H9 (cell line): ENCODE measurements around the gene TRPV6. TPM values are rescaled to one million over a fixed set of nuclear protein-coding genes. Genes with fewer than 3 reads are reported as not detected.

Experiments
- DNase-seq: peaks from one replicate; pipeline ENCODE4 v3.0.0-alpha.2; 2017
- H2AFZ ChIP-seq: one replicate; pipeline ENCODE4 v1.6.1; 2013; ENCODE audit warnings: mild to moderate bottlenecking, low read length, control low read depth, moderate library complexity
- H2AK5ac ChIP-seq: 2 replicates; pipeline ENCODE4 v1.6.1; 2013; ENCODE audit warnings: low read length, control low read depth, mixed read lengths; ENCODE audit not compliant: insufficient read length
- H2BK120ac ChIP-seq: one replicate; pipeline ENCODE4 v1.6.1; 2013; ENCODE audit warnings: low read depth, mild to moderate bottlenecking, low read length, control low read depth, inconsistent platforms; ENCODE audit not compliant: poor library complexity, severe bottlenecking
- H2BK12ac ChIP-seq: 2 replicates; pipeline ENCODE4 v1.6.1; 2013; ENCODE audit warnings: low read length, control low read depth, mixed read lengths, low read depth; ENCODE audit not compliant: insufficient read length
- H2BK15ac ChIP-seq: 2 replicates; pipeline ENCODE4 v1.6.1; 2013; ENCODE audit warnings: low read depth, low read length, control low read depth
- H2BK20ac ChIP-seq: one replicate; pipeline ENCODE4 v1.6.1; 2013; ENCODE audit warnings: low read depth, mild to moderate bottlenecking, low read length, control low read depth, inconsistent platforms; ENCODE audit not compliant: poor library complexity, severe bottlenecking
- H2BK5ac ChIP-seq: 2 replicates; pipeline ENCODE4 v1.6.1; 2013; ENCODE audit warnings: low read length, control low read depth, mixed read lengths; ENCODE audit not compliant: insufficient read length
- H3K14ac ChIP-seq: 2 replicates; pipeline ENCODE4 v1.6.1; 2013; ENCODE audit warnings: low read length, control low read depth; ENCODE audit not compliant: insufficient read depth
- H3K18ac ChIP-seq: 2 replicates; pipeline ENCODE4 v1.6.1; 2013; ENCODE audit warnings: low read depth, mild to moderate bottlenecking, mixed read lengths, low read length, control low read depth; ENCODE audit not compliant: insufficient read length
- H3K23ac ChIP-seq: 2 replicates; pipeline ENCODE4 v1.6.1; 2013; ENCODE audit warnings: low read length, control low read depth, mixed read lengths, low read depth; ENCODE audit not compliant: insufficient read length
- H3K23me2 ChIP-seq: 2 replicates; pipeline ENCODE4 v1.6.1; 2013; ENCODE audit warnings: low read depth, mild to moderate bottlenecking, mixed read lengths, low read length, control low read depth; ENCODE audit not compliant: insufficient read length, poor library complexity, severe bottlenecking
- H3K27ac ChIP-seq: 2 replicates; pipeline ENCODE4 v1.5.1; 2013; ENCODE audit warnings: low read length, control low read depth, mixed read lengths, low read depth; ENCODE audit not compliant: insufficient read length
- H3K27me3 ChIP-seq: 2 replicates; pipeline ENCODE4 v1.6.1; 2013; ENCODE audit warnings: low read length, control low read depth, inconsistent platforms; ENCODE audit not compliant: insufficient read depth
- H3K4ac ChIP-seq: 2 replicates; pipeline ENCODE4 v1.6.1; 2013; ENCODE audit warnings: low read depth, mild to moderate bottlenecking, control low read depth, inconsistent platforms, low read length, moderate library complexity
- H3K4me1 ChIP-seq: 2 replicates; pipeline ENCODE4 v1.6.1; 2013; ENCODE audit warnings: low read length, control low read depth, inconsistent platforms; ENCODE audit not compliant: insufficient read depth
- H3K4me2 ChIP-seq: 2 replicates; pipeline ENCODE4 v1.6.1; 2013; ENCODE audit warnings: low read length, control low read depth, mixed read lengths; ENCODE audit not compliant: insufficient read length, insufficient read depth
- H3K56ac ChIP-seq: 2 replicates; pipeline ENCODE4 v1.6.1; 2013; ENCODE audit warnings: low read depth, mild to moderate bottlenecking, mixed read lengths, low read length, control low read depth; ENCODE audit not compliant: insufficient read length
- H3K79me1 ChIP-seq: 2 replicates; pipeline ENCODE4 v1.6.1; 2013; ENCODE audit warnings: low read depth, mild to moderate bottlenecking, moderate library complexity, low read length, control low read depth, inconsistent platforms; ENCODE audit not compliant: insufficient read depth, poor library complexity, severe bottlenecking
- H3K79me2 ChIP-seq: 2 replicates; pipeline ENCODE4 v1.6.1; 2013; ENCODE audit warnings: low read length, control low read depth, inconsistent platforms; ENCODE audit not compliant: insufficient read depth
- H3K9ac ChIP-seq: 2 replicates; pipeline ENCODE4 v1.6.1; 2013; ENCODE audit warnings: low read length, control low read depth, mixed read lengths; ENCODE audit not compliant: insufficient read length; ENCODE audit errors: extremely low read depth
- H3K9me3 ChIP-seq: one replicate; pipeline ENCODE4 v1.6.1; 2013; ENCODE audit warnings: low read depth, low read length, inconsistent platforms; ENCODE audit not compliant: control insufficient read depth
- H3T11ph ChIP-seq: one replicate; pipeline ENCODE4 v1.6.1; 2013; ENCODE audit warnings: mild to moderate bottlenecking, low read length, control low read depth, inconsistent platforms
- H4K20me1 ChIP-seq: one replicate; pipeline ENCODE4 v1.6.1; 2013; ENCODE audit not compliant: control insufficient read depth, insufficient read length, insufficient read depth
- H4K5ac ChIP-seq: 2 replicates; pipeline ENCODE4 v1.6.1; 2013; ENCODE audit warnings: low read depth, mild to moderate bottlenecking, mixed read lengths, low read length, control low read depth; ENCODE audit not compliant: insufficient read length
- H4K8ac ChIP-seq: replicated peaks from 2 replicates; pipeline ENCODE4 v1.6.1; 2013; ENCODE audit warnings: low read length, control low read depth, mixed read lengths, low read depth; ENCODE audit not compliant: insufficient read length
- H4K91ac ChIP-seq: 2 replicates; pipeline ENCODE4 v1.6.1; 2013; ENCODE audit warnings: low read depth, mild to moderate bottlenecking, moderate library complexity, mixed read lengths, low read length, control low read depth; ENCODE audit not compliant: insufficient read length
- H3K27ac Mint-ChIP-seq, 3 experiments: 2 replicates in 2 of 3; 3 replicates in 1 of 3; pipeline ENCODE4 v1.8.0; 2020 to 2021; ENCODE audit warnings: mixed read lengths in 3 of 3, mild to moderate bottlenecking in 1 of 3, moderate library complexity in 1 of 3
- H3K27me3 Mint-ChIP-seq: 2 replicates; pipeline ENCODE4 v1.8.0; 2021; ENCODE audit warnings: low read depth, mild to moderate bottlenecking, moderate library complexity, mixed read lengths
- H3K36me3 Mint-ChIP-seq, 3 experiments: 2 replicates in 2 of 3; 3 replicates in 1 of 3; pipeline ENCODE4 v1.8.0; 2020 to 2021; ENCODE audit warnings: low read depth in 3 of 3, mixed read lengths in 3 of 3; ENCODE audit not compliant: insufficient read depth in 1 of 3
- H3K4me1 Mint-ChIP-seq, 2 experiments: 2 replicates each; pipeline ENCODE4 v1.8.0; 2020; ENCODE audit warnings: mixed read lengths in 2 of 2
- H3K4me3 Mint-ChIP-seq, 2 experiments: 2 replicates in 1 of 2; 3 replicates in 1 of 2; pipeline ENCODE4 v1.8.0; 2020 to 2021; ENCODE audit warnings: mild to moderate bottlenecking in 2 of 2, mixed read lengths in 2 of 2, moderate library complexity in 1 of 2
- H3K9me3 Mint-ChIP-seq, 2 experiments: 2 replicates in 1 of 2; 3 replicates in 1 of 2; pipeline ENCODE4 v1.8.0; 2020; ENCODE audit warnings: mild to moderate bottlenecking in 2 of 2, mixed read lengths in 2 of 2, moderate library complexity in 1 of 2
- WGBS: extraction: QIAGEN DNeasy Blood & Tissue Kit; methylation state at CpG from one replicate; pipeline ENCODE4 v1.1.7; 2013; ENCODE audit warnings: missing lambda C conversion rate, low lambda C conversion rate, mixed read lengths; ENCODE audit not compliant: insufficient read length; ENCODE audit errors: extremely low coverage; 5-methylcytosine and 5-hydroxymethylcytosine counted together
- total RNA-seq: library from RNA; stranded (reverse); gene quantifications from 2 replicates; pipeline ENCODE4 v1.2.1, GENCODE V29; 2021
- TF ChIP-seq, protein P1 (sequence below): fragments of 200-600 bp; sonication (generic); conservative IDR thresholded peaks from 3 replicates; pipeline ENCODE4 v1.8.0; 2021; ENCODE audit warnings: antibody characterized with exemption, mild to moderate bottlenecking

The TRPV6 gene
- total RNA-seq, 1 experiment from 2014 or later: 0.61 TPM

DNA sequence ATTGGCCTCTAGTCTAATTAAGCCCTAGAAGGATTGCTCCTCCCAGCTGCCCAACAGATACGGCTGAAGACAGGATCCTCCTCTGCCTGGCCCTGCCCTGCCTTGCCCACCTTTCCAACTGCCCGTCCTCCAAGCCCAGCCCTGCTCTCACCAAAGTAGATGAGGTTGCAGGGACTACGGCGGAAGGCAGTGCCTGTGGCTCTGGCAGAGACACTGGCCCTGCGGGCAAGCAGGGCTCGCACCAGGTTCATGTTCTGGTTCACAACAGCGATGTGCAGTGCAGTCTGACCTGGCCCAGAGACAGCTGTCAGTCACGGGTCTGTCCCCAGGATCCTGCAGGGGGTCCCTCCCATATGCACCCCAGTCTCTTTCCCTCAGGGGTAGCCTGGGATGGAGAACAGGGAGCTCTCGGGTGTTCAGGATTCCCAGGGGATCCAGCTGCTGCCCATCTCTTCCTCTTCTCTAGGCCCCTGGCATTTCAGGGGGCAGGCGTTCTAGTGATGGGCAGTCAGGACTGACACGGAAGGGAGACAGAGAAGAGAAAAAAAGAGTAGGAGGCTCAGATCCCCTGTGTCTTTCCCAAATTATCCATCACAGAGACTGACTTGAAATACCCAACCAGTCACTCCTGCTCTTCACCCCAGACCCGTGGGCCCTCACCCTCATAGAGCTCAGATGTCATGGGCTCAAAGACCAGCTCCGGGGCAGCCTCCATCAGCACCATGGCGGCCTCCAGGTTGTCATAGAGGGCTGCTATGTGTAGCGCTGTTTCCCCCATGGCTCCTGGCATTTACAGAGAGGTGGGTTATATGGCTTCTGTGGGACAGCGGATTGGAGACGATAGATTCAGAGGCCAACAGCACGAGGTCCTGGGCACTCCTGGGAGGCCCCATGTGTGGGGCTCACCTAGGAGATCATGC, 8.3 kb downstream of the TRPV6 start:
- Histone ChIP-seq H3K9ac (no peak overlapping the region), H3K56ac (no peak overlapping the region)
- TF ChIP-seq, protein P1, sequence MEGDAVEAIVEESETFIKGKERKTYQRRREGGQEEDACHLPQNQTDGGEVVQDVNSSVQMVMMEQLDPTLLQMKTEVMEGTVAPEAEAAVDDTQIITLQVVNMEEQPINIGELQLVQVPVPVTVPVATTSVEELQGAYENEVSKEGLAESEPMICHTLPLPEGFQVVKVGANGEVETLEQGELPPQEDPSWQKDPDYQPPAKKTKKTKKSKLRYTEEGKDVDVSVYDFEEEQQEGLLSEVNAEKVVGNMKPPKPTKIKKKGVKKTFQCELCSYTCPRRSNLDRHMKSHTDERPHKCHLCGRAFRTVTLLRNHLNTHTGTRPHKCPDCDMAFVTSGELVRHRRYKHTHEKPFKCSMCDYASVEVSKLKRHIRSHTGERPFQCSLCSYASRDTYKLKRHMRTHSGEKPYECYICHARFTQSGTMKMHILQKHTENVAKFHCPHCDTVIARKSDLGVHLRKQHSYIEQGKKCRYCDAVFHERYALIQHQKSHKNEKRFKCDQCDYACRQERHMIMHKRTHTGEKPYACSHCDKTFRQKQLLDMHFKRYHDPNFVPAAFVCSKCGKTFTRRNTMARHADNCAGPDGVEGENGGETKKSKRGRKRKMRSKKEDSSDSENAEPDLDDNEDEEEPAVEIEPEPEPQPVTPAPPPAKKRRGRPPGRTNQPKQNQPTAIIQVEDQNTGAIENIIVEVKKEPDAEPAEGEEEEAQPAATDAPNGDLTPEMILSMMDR: no peak

More for the DNA sequence above, 8.3 kb downstream of the TRPV6 start:
- no peak overlapping the region for H3K23ac ChIP-seq
- H4K91ac ChIP-seq: no peak overlapping the region
- H3K79me1 ChIP-seq: no peaks in the 10 kb centered on the region
- no peak overlapping the region for H4K5ac ChIP-seq
- no peak overlapping the region for H2BK15ac ChIP-seq
- H3K79me2 ChIP-seq: no peaks in the 10 kb centered on the region
- no peak overlapping the region for H2BK20ac ChIP-seq
- no peak overlapping the region for H3K14ac ChIP-seq
- H3K4me2 ChIP-seq: no peak overlapping the region
- Mint-ChIP-seq H3K27ac (no peak overlapping the region), H3K4me1 (no peaks in the 10 kb centered on the region), H3K27me3 (peaks cover 13% of the 10 kb centered on the region), H3K9me3 (peaks cover 0 to 9% of the 10 kb centered on the region in 2 experiments; a peak in 2 of 5 replicates), H3K36me3 (peaks cover 0 to 10% (median 5%) of the 10 kb centered on the region in 3 experiments; a peak in 4 of 7 replicates), H3K4me3 (no peak overlapping the region)
- H2BK5ac ChIP-seq: no peak overlapping the region
- H3K4ac ChIP-seq: no peak overlapping the region
- no CpG with 5 or more reads among the region's 18 CpGs for WGBS
- no peak overlapping the region for H3K27ac ChIP-seq
- no peaks in the 10 kb centered on the region for H3K27me3 ChIP-seq
- no peak for DNase-seq
- H3K4me1 ChIP-seq: no peaks in the 10 kb centered on the region
- no peaks in the 10 kb centered on the region for H4K20me1 ChIP-seq
- no peak overlapping the region for H2BK12ac ChIP-seq
- H3K23me2 ChIP-seq: no peaks in the 10 kb centered on the region
- no peak overlapping the region for H2AFZ ChIP-seq
- no peak overlapping the region for H4K8ac ChIP-seq
- H3K18ac ChIP-seq: no peak overlapping the region
- no peaks in the 10 kb centered on the region for H3K9me3 ChIP-seq
- H3T11ph ChIP-seq: no peak overlapping the region
- H2BK120ac ChIP-seq: no peak overlapping the region
- H2AK5ac ChIP-seq: no peak overlapping the region
